Hindlimb muscle (tissue), 1 donor: ENCODE results near the gene NPAS3. TPM values are rescaled to one million over a fixed set of nuclear protein-coding genes. Genes with fewer than 3 reads are reported as not detected.

ENCODE experiments used
- DNase-seq: peaks from one replicate; pipeline ENCODE4 v3.0.0-alpha.2; 2013
- polyA plus RNA-seq: library from polyadenylated mRNA; unstranded; fragments of 120-200 nt; gene quantifications from one replicate; pipeline ENCODE4 v1.2.1, GENCODE V29; 2013; ENCODE audit not compliant: insufficient read length

The NPAS3 gene
- polyA plus RNA-seq, 1 donor, result 3.8 TPM

DNA sequence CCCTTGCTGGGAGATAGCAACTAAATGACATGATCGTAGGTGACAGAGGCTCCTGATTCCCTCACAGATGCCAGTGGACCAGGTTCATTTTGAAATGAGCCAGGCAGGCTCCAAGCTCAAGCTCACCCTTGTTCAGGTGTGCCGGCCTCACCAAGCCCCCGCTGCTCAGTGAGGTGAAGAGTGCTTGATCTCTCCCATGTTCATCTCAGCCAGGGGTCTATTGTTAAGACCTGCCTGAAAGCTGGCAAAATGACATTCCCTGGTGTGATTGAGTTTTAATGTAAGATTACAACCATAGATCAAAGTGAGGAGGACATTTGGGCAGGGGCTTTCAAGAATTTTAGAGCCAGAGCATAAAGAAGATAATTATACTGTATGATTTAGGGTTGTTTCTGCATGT is 514.3 kb downstream of the NPAS3 start:
- DNase-seq, result no peak

GRCh38 chr14:33454022-33454595 is 515.4 kb downstream of the NPAS3 start:
- no peak for DNase-seq

- DNase-seq, result no peak
These were observed 516.0 kb downstream of the NPAS3 start for GRCh38 chr14:33454707-33455106.

GRCh38 chr14:33455654-33456345 is 517.1 kb downstream of the NPAS3 start:
- no peak for DNase-seq

- no peak for DNase-seq
These were observed 518.3 kb downstream of the NPAS3 start for GRCh38 chr14:33457021-33457420.

DNA sequence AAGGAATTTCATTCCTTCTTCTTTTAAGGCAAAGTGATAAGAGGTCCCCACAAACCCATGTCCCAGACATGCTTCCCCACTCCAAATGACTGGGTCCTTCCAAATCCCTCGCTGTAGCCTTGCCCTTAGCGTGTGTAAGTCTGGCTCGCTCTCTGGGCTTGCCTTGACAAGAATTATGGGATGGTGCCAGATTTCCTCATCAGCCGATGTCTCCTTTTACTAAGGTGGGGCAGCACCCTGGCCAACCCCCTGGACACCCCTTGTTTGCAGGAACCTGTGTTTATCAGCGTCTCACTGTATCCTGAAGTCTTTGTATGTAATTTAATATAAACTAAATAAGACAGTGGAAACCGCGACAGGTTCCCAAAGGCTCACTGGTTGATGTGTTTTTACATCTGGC is 518.9 kb downstream of the NPAS3 start:
- no peak for DNase-seq

GRCh38 chr14:33460164-33460563 is 521.5 kb downstream of the NPAS3 start:
- DNase-seq, result peak; percentile 41

DNA sequence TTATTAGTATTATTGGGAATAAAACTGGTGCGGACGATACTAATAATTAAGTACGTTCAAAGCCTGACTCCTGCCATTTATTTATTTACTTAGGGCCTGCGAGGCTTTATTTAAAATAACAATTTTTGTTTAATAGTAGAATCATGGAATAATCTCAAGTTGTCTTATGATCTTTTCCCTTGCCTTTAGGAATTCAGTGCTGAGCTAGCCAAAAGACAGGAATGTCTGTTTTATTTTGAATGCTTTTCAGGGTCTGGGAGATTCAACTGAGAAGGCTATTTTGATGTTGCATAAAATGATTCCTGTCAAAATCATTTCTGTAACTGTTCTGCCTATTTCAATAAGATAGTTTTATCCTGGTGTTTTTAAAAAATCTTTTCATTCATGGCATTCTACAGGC is 522.4 kb downstream of the NPAS3 start:
- DNase-seq, result no peak

DNA sequence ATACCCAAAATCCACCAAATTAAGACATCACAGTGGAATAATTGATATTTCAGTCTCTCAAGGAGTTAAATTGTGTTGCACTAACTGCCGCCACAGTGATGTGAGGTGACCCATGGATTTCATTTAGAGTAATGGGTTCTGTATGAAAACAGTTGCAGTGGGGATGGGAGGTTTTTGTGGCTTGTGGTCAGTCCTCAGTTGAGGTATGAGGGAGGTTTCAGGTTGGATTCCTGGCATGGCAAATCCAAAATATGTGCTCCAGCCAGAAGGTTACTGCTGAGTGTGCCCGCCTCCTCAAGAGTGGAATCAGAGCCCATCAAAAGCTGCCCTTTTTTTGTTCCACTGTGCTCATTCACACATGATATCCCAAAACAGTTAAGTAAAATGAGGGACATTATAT is 525.1 kb downstream of the NPAS3 start:
- DNase-seq, result no peak

- DNase-seq, result no peak
These were observed 525.7 kb downstream of the NPAS3 start for GRCh38 chr14:33464254-33464962.

DNA sequence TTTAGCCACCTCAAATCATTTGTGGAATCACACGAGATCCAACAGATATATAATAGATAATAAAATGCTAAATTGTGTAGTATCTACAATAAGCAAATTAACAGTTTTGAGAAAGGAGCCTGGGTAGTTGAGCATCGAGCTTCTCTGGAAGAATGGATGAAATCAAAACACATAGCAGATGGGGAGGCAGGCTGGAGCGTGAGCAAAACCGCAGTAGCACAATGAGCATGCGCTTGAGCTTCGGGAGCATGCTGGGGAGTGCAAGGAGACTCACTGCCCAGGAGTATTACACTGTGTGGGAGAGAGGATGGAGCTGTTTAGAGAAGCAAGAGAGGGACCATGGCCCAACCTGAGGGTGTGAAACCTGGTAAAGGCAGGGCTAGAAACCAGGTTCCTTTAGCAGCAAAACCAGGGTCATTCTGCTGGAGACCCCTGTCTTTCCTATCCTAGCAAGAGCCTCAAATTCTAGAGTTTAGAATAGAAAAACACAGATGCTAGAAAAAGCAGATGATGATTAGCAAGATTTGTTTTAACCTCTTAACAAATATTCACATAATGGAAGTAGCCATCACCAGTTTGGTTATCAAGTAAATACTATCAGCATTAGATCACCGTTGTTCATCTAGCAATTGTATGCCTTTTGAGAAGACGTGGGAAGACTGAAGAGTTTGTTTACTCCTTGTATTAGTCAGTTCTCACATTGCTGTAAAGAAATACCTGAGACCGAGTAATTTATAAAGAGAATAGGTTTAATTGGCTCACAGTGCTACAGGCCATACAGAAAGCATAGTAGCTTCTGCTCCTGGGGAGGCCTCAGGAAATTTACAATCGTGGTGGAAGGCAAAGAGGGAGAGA is 527.4 kb downstream of the NPAS3 start:
- no peak for DNase-seq

DNA sequence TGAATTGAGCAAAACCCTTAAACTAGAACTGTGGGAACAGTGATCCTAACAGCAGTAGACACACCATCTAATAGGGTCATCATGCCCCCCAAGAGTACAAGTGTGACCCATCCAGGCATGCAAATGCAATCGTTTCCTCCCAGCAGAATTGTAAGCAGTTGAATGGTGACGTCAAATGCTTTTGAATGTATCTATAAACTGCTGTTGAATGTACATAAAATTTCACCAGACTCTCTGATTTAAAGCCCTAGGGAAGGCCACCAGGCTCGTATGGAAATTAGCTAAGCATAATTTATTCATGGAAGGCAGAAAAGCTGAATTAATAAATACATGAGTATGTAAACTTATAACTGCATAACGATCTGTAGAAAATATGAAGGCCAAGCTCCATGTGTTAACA is 529.3 kb downstream of the NPAS3 start:
- no peak for DNase-seq

- no peak for DNase-seq
These were observed 531.2 kb downstream of the NPAS3 start for GRCh38 chr14:33469898-33470297.

GRCh38 chr14:33471776-33472175 is 533.1 kb downstream of the NPAS3 start:
- no peak for DNase-seq

GRCh38 chr14:33475623-33476022 is 536.9 kb downstream of the NPAS3 start:
- DNase-seq, result no peak

DNA sequence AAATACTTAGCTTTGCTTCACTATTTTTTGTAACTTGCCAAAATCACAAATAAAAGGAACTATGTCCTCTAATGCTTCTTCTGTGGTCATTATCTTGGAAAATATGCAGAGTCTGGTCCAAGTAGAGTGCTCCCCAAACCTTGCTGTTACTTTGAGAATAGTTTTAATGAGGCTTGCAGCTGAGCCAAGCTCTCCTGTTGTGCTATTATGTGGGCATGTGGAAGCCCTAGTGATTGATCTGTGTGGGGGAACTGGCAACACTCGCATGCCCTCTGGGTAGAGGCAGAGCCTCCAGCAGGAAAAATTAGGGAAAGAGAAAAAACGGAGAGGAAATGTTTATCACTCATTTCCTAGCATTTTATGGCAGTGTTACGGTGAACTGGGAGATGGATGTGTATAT is 539.1 kb downstream of the NPAS3 start:
- DNase-seq, result no peak

DNA sequence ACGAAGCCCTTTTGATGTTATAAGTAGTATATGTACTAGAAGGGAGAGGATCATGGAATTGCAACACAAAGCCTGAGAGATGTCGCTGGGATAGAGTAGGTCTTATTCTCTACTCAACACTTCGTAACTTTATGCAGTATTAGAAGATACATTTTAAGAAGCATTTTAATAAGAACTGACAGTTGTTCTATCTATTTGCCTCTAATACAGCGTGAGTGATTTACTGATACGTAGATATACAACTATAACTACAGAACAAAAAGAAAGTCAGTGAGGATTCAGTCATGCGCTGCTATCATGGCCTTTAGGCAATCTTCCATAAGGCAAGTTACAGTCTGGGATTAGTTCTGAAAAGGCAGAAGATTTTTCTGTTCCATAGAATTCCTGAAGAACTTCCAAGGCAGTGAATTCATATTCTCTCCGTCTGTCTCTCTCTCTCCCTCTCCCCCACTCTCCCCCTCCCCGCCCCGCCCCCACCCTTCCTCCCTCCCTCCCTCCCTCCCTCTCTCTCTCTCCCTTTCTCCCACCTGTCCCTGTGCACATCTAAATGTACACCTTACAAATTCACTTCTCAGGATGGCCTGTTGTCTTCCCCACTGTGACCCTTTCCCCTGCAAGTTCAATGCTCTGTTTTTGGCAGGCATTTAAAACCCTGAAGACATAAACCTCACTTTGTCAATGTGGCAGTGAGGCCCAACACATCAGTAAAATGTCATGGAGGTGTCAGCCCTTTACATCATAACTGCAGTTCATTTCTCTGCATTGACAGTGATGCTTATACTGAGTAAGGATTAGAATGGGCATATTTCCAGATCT is 541.6 kb downstream of the NPAS3 start:
- DNase-seq, result no peak

GRCh38 chr14:33480887-33481184 is 542.2 kb downstream of the NPAS3 start:
- no peak for DNase-seq

DNA sequence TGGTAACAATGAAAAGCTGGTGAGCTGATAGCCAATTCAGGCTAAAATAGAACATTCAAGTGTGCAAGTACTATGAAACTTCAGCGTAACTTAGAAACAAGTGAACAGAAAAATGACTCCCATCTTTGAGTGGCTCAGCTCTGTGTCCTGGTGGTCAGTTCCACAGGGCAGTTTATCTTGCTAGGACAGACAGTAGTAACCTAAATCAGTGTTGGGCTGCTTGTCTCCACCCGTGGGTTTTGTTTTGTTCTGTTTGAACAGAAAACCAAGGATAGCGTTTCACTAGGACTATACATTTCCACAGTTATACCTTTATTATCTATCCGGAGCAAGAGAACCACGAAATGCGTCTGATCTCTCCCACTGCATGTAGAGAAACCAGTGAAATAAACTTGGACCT is 544.4 kb downstream of the NPAS3 start:
- no peak for DNase-seq

- DNase-seq, result no peak
These were observed 544.9 kb downstream of the NPAS3 start for GRCh38 chr14:33483541-33483940.

DNA sequence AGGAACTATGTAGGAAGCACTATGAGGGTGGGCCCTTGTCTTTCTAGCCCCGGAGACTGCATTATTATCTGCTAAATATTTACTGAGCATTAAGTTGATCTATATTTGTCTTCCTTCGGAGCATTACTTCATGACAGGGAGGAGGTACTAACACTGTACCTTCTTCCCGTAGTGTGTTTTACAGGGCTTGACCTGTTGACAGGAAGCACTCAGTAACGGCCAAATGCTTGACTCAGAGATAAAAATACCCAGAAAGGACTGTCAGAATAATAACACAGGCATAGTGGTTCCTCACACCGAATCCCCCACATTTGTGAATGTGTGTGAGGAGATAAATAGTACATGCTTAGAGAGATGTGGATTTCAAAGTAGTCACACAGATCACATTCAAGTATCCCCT is 545.6 kb downstream of the NPAS3 start:
- DNase-seq, result no peak

DNA sequence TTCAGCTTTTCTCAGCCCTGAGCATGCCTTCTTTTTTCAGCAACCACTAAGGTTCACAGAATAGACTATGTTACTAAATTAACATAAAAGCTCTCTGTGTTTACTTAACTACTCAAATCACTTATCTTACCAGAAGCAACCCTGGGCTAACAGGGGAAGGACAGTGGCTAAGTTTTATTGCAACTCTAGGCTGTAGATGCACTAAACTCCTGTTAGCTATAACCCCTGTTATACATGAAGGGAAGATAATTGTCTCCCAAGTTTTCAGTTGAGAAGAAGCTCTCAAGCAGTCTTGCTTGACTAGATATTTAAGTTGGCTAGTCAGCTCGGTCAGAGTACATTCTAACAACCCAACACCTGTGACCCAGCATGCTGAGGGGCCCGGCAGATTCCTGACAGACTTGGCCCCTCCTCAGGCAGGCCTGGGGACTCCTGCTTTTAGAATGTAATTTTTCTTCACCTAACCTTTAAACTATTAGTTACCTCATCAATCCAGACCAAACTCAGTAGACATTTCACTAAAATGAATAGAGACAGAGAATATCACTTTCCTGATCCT is 547.7 kb downstream of the NPAS3 start:
- DNase-seq, result no peak
